ENCODE measurements around the gene KCNMB1.

The KCNMB1 gene

GRCh38 chr5:170388818-170389549 lies at the start of gene KCNMB1:
Gene KCNMB1, minus strand, starts transcription at chr5:170389367. Its CDS starts 3,920 bp downstream, at chr5:170385447.
- peak; percentile 30 for DNase-seq

DNA sequence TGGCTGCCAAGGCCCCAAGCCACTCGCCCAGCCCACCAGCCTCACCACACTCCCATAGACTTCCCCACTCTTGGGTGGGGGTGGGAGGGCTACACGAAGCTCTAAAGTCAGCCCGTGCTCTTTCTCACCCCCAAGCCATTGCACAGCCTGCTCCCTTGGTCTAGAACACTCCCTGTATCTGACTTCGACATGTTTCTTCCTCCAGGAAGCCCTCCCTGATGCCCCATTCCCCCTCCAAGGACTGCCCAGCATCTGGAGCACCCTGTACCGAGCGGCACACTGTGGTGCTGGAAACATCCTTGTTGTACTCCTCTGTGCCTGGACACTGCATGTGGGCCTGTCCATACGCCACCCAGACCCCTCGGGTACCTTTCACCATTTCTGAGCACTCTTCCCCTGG lies 49.4 kb upstream of the KCNMB1 start:
- no peak for DNase-seq

DNA sequence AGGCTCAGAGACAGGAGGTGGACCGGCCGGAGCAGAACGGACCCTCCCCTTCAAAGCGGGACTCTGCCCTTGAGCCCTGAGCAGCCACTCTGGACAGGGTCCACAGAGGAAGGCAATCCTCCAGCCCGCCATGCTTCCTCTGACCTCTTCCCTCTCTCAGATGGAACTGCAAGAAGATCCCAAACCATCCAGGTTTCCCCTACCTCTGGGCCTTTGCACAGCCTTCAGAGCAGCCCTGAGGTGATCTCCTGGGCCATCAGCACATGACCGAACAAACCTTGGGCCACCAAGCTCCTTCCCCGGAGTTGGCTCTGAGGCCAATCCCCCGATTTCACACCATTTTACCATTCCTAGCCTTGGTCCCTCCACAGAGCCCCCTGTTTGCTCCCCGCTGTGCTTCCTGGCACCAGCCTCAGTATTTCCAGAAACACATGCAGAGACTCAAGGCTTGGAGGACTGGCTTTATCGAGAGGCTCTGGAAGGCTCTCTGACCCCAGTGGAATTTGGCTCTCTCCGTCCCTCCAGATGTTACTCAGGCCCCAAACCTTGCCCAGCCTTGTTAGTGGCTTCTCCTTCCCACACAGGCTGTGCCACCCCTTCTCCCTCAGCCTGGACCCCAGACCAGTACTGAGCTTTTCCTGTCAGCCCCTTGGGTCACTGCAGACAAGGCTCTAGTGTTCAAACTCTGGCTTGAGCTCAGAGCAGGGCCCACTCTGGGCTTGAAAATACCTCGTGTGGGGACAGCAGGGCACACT lies 48.6 kb upstream of the KCNMB1 start:
- DNase-seq = no peak

GRCh38 chr5:170436335-170436734 lies 47.2 kb upstream of the KCNMB1 start:
- DNase-seq = peak; percentile 19

DNA sequence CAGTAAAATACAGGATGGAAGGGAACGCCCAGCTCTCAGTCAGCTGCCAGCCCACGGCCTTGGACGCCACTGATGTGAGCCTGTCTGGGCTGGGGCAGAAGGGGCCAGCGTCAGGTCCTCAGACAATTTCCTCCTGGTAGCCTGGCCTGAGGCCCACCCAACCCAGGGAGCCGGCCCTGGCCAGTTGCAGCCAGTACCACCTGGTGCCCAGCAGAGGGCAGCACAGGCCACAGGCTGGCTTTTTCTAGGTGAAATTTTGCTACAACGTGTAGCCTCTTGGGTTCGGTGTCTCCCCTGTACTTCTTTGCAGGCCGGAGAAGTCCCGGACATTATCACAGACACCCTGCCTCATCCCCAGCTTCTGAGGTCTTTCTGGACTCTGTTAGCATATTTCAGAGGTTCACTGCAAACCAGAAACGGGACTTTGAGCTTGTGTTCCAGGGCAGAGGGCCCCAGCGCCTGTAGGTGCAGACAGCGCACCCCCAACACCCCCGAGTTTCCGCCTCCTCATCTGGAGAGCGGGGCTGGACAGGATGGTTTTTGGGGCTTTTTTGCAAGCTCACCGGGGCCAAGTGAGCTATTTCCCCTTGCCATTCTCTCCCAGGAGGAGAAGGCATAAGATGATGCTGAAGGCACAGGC lies 45.9 kb upstream of the KCNMB1 start:
- DNase-seq = peak; percentile 72

- no peak for DNase-seq
Measured at GRCh38 chr5:170432669-170433068, 43.5 kb upstream of the KCNMB1 start.

DNA sequence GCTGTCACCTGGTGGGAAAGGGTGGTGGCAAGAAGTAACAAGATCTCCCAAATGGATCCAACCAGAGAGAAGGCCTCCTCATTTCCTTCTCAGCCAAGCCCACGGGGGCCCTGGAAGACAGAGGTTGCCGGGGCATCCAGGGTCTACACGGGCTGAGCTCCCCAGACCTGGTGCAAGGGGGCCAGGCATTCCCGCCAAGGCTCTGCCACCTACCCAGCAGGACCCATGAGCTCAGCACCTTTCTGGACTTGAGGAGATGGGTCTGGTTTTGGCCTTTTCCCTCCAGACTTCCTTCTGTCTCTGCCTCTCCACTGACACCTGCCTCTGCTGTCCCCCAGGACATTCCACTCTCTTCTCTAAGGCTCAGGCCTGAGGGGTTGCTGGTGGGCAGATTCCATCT lies 42.4 kb upstream of the KCNMB1 start:
- no peak for DNase-seq

GRCh38 chr5:170430866-170431437 lies 41.8 kb upstream of the KCNMB1 start:
- no peak for DNase-seq

DNA sequence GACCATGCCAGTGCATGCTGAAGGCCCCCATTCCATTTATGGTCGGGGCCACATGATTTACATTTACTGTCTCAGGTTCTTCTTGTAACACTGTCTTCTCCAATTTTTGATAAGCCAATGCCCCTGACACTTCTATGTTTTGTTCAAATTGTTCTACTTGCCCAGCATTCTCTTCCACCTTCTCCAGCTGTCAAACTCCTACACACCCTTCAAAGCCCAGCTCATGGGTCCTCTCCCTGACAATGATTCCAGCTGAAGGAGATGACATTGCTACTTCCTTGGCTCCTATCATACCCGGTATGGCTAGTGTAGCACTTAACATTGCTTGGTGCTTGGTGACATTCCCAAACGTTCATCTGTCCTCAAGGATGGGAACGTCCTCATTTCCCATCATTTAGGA lies 41.1 kb upstream of the KCNMB1 start:
- no peak for DNase-seq

- DNase-seq = no peak
Measured at GRCh38 chr5:170429014-170429413, 39.8 kb upstream of the KCNMB1 start.

DNA sequence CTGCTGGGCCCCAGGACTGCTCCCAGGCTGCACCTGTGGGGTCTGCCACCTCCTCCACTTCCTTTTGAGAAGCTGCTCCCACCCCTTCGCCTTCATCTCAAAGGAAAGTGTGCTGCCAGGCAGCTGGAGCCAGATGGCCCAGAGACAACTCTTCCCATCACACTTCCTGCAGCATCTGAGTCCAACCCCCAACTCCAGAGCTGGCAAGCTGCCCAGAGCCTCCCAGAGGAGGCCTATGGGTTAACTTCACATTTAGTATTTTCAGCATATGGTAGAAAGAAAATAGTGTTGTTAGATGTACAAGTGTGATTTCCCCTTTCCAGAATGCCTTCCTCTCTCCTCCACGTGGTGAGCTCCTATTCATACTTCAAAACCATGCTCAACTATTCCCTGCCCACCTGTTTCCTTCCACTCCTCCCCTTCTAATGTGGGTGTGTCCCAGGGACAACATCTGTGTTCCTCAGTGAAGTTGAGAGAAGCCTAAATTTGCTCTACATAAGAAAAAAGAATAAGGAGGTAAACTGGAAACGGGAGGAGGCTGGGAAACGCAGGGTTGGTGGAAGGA lies 38.6 kb upstream of the KCNMB1 start:
- no peak for DNase-seq

DNA sequence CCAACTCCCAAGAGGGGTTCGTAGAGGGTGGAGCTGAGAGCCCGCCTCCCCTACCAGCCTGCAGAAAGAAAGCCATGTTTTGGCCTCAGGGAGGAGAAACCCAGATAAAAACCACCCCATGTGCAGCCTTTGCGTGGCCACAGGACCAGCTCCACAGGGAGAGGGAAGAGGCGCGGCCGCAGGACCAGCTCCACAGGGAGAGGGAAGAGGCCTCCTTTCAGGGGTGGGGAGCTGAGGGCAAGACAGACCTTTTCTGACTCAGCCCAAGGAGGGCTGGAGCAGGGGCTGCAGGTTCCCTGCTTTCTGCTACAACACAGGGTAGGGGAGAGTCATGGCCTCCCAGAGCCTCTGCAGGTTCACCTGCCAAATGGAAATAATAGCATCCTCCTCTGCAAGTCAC lies 37.6 kb upstream of the KCNMB1 start:
- DNase-seq = no peak

- no peak for DNase-seq
Measured at GRCh38 chr5:170426149-170426767, 37.1 kb upstream of the KCNMB1 start.

DNA sequence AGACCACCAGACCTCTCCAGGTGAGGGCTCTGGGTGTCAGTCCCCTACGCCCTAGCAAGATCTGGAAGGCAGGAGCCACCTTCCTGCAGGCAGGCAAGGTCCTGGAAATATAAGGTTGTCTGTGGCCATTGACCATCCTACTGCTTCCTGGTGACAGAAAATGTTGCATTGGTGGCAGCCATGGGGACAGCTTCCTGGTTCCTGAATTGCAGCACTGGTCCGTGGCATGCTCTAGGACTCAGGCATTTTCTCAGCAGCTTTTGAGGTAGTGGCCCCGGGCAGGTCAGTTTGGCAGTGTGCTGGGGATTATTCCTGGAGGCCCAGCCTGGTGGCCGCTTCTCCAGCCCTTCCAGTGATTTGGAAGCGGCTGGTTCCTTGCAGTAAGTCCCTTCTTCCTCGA lies 36.6 kb upstream of the KCNMB1 start:
- no peak for DNase-seq

GRCh38 chr5:170424629-170425028 lies 35.5 kb upstream of the KCNMB1 start:
- DNase-seq = no peak

GRCh38 chr5:170423692-170424091 lies 34.5 kb upstream of the KCNMB1 start:
- DNase-seq = no peak

DNA sequence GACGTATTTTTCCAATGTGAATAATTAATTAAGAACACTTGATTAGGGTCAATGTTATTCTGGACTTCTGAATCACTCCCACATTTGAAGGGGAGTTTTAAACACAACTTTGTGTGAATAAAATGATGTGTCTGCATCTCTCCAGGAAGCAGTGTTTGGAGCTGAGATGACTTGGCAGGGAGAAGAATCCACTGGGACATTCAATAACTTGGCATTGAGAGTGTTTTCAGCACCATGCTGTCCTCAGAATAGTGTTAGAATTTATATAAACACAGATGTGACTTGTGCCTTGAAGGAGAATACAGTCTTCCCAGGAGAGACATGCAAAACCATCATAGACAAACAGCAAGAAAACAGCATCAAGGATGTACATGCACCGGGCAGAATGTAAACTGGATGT lies 32.7 kb upstream of the KCNMB1 start:
- no peak for DNase-seq

GRCh38 chr5:170420806-170421412 lies 31.7 kb upstream of the KCNMB1 start:
- DNase-seq = peak; percentile 82

GRCh38 chr5:170419643-170420042 lies 30.5 kb upstream of the KCNMB1 start:
- DNase-seq = no peak

GRCh38 chr5:170418736-170419135 lies 29.6 kb upstream of the KCNMB1 start:
- DNase-seq = no peak

DNA sequence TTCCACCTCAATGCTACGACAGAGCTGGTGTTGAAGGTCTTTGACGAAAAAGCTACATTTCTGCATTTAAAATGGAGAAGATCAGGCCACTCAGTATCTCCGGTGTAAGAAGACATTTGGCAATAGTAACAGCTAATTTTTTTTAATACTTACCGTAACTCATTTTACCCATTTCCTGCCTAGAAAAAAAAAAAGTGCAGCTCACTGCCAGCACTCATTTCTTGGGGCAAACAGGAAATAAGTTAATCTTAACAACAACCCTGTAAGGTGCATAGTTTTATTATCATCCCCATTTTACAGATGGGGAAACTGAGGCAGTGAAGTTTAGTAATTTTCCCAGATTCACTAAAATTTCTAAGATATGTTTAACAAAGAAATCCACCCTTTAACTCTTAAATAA lies 27.4 kb upstream of the KCNMB1 start:
- no peak for DNase-seq

DNA sequence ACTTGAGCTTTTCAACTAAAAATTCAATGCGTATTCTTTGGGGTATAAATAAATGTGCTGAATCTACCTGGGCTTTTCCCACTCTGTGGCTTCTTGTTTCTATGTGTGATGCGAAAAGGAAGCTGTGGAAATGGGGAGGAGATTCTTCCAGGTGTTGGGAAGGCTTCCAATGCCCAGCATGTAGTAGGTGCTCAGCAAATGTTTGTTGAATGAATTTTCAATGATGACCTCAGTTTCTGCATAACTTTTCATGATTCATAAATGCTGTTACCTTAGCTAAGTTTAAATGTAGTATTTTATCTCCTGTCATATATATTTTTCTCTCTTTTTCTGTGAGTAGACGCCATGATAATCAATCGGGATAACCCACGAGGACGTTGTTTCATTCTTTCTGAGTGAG lies 25.6 kb upstream of the KCNMB1 start:
- DNase-seq = no peak
